SK-N-SH (cell line): ENCODE data around the gene MAML3. TPM values are rescaled to one million over a fixed set of nuclear protein-coding genes. Genes with fewer than 3 reads are reported as not detected.

Experiments used
- CTCF ChIA-PET: fragments of 300-600, 350-600 bp; formaldehyde crosslinking; extraction: SDS; loops from one replicate; lab custom pipeline; 2021; lab: Yijun Ruan, JAX
- POLR2A ChIA-PET: fragments of 350-600 bp; sonication (Branson Sonifier 250); formaldehyde crosslinking; extraction: SDS; loops from one replicate; lab custom pipeline; 2020; ENCODE audit warnings: antibody characterized with exemption, inconsistent platforms; lab: Yijun Ruan, JAX
- DNase-seq: peaks from one replicate; pipeline ENCODE4 v3.0.0; 2012
- H2AFZ ChIP-seq: fragments of 200-600 bp; sonication (generic); 2 replicates; pipeline ENCODE4 v1.8.1; 2016; ENCODE audit warnings: antibody characterized with exemption, mild to moderate bottlenecking, low read depth
- H3F3A ChIP-seq: fragments of 200-600 bp; sonication (generic); replicated peaks from 2 replicates; pipeline ENCODE3; 2016; ENCODE audit warnings: antibody characterized with exemption, mild to moderate bottlenecking; ENCODE audit not compliant: insufficient read depth
- H3K27ac ChIP-seq, 2 experiments: fragments of 200-500 bp in 1 of 2; fragments of 200-600 bp in 1 of 2; sonication (Bioruptor generic) in 1 of 2; sonication (generic), shearing (Covaris generic) in 1 of 2; 2 replicates each; pipeline versions ENCODE4 v1.5.1 to v1.6.1; 2014 to 2016; ENCODE audit warnings: low read depth in 2 of 2, inconsistent platforms in 1 of 2, low read length in 1 of 2, mild to moderate bottlenecking in 1 of 2, mixed read lengths in 1 of 2
- H3K27me3 ChIP-seq: fragments of 200-600 bp; sonication (generic), shearing (Covaris generic); 2 replicates; pipeline ENCODE4 v1.6.1; 2016; ENCODE audit warnings: mixed run types; ENCODE audit not compliant: insufficient read depth
- H3K36me3 ChIP-seq, 2 experiments: fragments of 200-500 bp in 1 of 2; fragments of 200-600 bp in 1 of 2; sonication (Bioruptor generic) in 1 of 2; sonication (generic) in 1 of 2; replicated peaks in 1 of 2; 2 replicates each; pipeline versions ENCODE3 to v1.5.1; 2014 to 2016; ENCODE audit warnings: low read length in 1 of 2, mild to moderate bottlenecking in 1 of 2; ENCODE audit not compliant: insufficient read depth in 2 of 2, control insufficient read depth in 1 of 2
- H3K4me1 ChIP-seq, 2 experiments: fragments of 200-500 bp in 1 of 2; fragments of 200-600 bp in 1 of 2; sonication (Bioruptor generic) in 1 of 2; sonication (generic), shearing (Covaris generic) in 1 of 2; 2 replicates each; pipeline versions ENCODE4 v1.5.1 to v1.6.1; 2014 to 2016; ENCODE audit warnings: low read depth in 1 of 2, low read length in 1 of 2, mixed run types in 1 of 2; ENCODE audit not compliant: insufficient read depth in 2 of 2, control insufficient read depth in 1 of 2
- H3K4me2 ChIP-seq: fragments of 200-600 bp; sonication (generic), shearing (Covaris generic); 2 replicates; pipeline ENCODE4 v1.6.1; 2017; ENCODE audit warnings: mixed run types
- H3K4me3 ChIP-seq, 2 experiments: fragments of 200-500 bp in 1 of 2; fragments of 200-600 bp in 1 of 2; sonication (Bioruptor generic) in 1 of 2; sonication (generic), shearing (Covaris generic) in 1 of 2; 2 replicates each; pipeline versions ENCODE4 v1.5.1 to v1.8.1; 2014 to 2016; ENCODE audit warnings: low read depth in 2 of 2, inconsistent platforms in 1 of 2, low read length in 1 of 2, mild to moderate bottlenecking in 1 of 2, mixed read lengths in 1 of 2, moderate library complexity in 1 of 2
- H3K79me2 ChIP-seq: fragments of 200-600 bp; sonication (generic); 2 replicates; pipeline ENCODE4 v1.8.1; 2017; ENCODE audit warnings: mild to moderate bottlenecking; ENCODE audit not compliant: insufficient read depth
- H3K9ac ChIP-seq: fragments of 200-600 bp; sonication (generic); 2 replicates; pipeline ENCODE4 v1.6.1; 2017; ENCODE audit warnings: mixed run types
- H3K9me2 ChIP-seq: fragments of 200-600 bp; sonication (generic); 2 replicates; pipeline ENCODE4 v1.6.1; 2017; ENCODE audit warnings: mixed run types
- H3K9me3 ChIP-seq: fragments of 200-600 bp; sonication (generic); 2 replicates; pipeline ENCODE4 v1.6.1; 2017; ENCODE audit warnings: mixed run types, mild to moderate bottlenecking, moderate library complexity
- H4K20me1 ChIP-seq: fragments of 200-600 bp; sonication (generic); 2 replicates; pipeline ENCODE4 v1.6.1; 2017; ENCODE audit warnings: mild to moderate bottlenecking, mixed run types; ENCODE audit not compliant: insufficient read depth
- CTCF ChIP-seq: fragments of 200-600 bp; sonication (generic); IDR thresholded peaks from 2 replicates; pipeline ENCODE4 v1.6.1; 2017; ENCODE audit warnings: antibody characterized with exemption, mild to moderate bottlenecking, moderate library complexity
- EZH2phosphoT487 ChIP-seq: fragments of 200-600 bp; sonication (generic); IDR thresholded peaks from 2 replicates; pipeline ENCODE4 v1.6.1; 2017; ENCODE audit warnings: low read depth, mixed run types, mild to moderate bottlenecking, antibody characterized with exemption, moderate library complexity, borderline replicate concordance
- FOXJ3 ChIP-seq: sonication (generic); formaldehyde crosslinking; IDR thresholded peaks from 2 replicates; pipeline ENCODE4 v1.5.1; 2020; ENCODE audit warnings: mild to moderate bottlenecking, missing genetic modification reagents
- FOXM1 ChIP-seq: IDR thresholded peaks from 2 replicates; pipeline ENCODE4 v1.4.0; 2012; ENCODE audit warnings: low read depth, mild to moderate bottlenecking
- GATA2 ChIP-seq: sonication (generic); formaldehyde crosslinking; IDR thresholded peaks from 2 replicates; pipeline ENCODE4 v1.5.0; 2020; ENCODE audit warnings: mild to moderate bottlenecking, missing genetic modification reagents
- PBX3 ChIP-seq: IDR thresholded peaks from 2 replicates; pipeline ENCODE4; 2012
- POLR2AphosphoS5 ChIP-seq: IDR thresholded peaks from 2 replicates; pipeline ENCODE4 v1.6.1; 2012; ENCODE audit warnings: low read depth, low read length
- RCOR1 ChIP-seq: fragments of 150-350 bp; IDR thresholded peaks from 2 replicates; pipeline ENCODE4 v1.6.1; 2017; ENCODE audit warnings: antibody characterized with exemption, low read length
- REST ChIP-seq: IDR thresholded peaks from 2 replicates; pipeline ENCODE4 v1.6.1; 2012; ENCODE audit warnings: mild to moderate bottlenecking, low read depth, low read length, moderate library complexity
- TCF12 ChIP-seq: IDR thresholded peaks from 2 replicates; pipeline ENCODE4 v1.4.0; 2012
- USF1 ChIP-seq: IDR thresholded peaks from 2 replicates; pipeline ENCODE4 v1.4.0; 2012; ENCODE audit warnings: low read depth, borderline replicate concordance
- ZBTB33 ChIP-seq: IDR thresholded peaks from 2 replicates; pipeline ENCODE4 v1.4.0; 2012; ENCODE audit warnings: low read depth, borderline replicate concordance
- WGBS: methylation state at CpG from one replicate; pipeline ENCODE4 v1.1.6; 2017; ENCODE audit warnings: low lambda C conversion rate; 5-methylcytosine and 5-hydroxymethylcytosine counted together
- polyA plus RNA-seq, 3 experiments: library from polyadenylated mRNA; depleted of rRNA; stranded (reverse); fragments of >200 nt; gene quantifications; 2 replicates each; pipeline ENCODE4 v1.2.3, GENCODE V29; 2012

Gene MAML3
- polyA plus RNA-seq, 1 of the 3 experiments (the other 2 are of a cell fraction) = 5.3 TPM

- DNase-seq = no peak
- H3K36me3 ChIP-seq = no peaks in the 10 kb centered on the region
- peak overlapping the region in 1 of 2 experiments; percentile 53; a peak in 1 of 4 replicates for H3K27ac ChIP-seq
- no peaks in the 10 kb centered on the region for H3K27me3 ChIP-seq
- WGBS = 50% methylated on average over 5 of the region's 5 CpGs
- no peaks in the 10 kb centered on the region for H3K9me2 ChIP-seq
- H3K4me2 ChIP-seq = no peak overlapping the region
- H3K4me1 ChIP-seq = peaks cover 35 to 40% of the 10 kb centered on the region in 2 experiments
- no peaks in the 10 kb centered on the region for H3K9me3 ChIP-seq
- H3K79me2 ChIP-seq = 0 out of 2 replicates have a peak, but pooled peaks cover 6% of the 10 kb centered on the region
- peaks cover 15% of the 10 kb centered on the region for H3F3A ChIP-seq
- H4K20me1 ChIP-seq = no peaks in the 10 kb centered on the region
- TF ChIP-seq REST (no peak), CTCF (no peak), EZH2phosphoT487 (no peak), TCF12 (0 out of 2 replicates have a peak, but pooled peaks have one; percentile 11)
- H3K9ac ChIP-seq = no peak overlapping the region
- H3K4me3 ChIP-seq = no peak overlapping the region
- ChIA-PET POLR2A (no interaction called here), CTCF (interaction anchor here (0.6 to 2.5 kb wide), 2 partner anchors 39 to 80 kb away, joined by 3 to 11 read pairs; no protein-coding TSS in a partner anchor)
- H2AFZ ChIP-seq = no peak overlapping the region
Observed at GRCh38 chr4:140090215-140090731, 63.7 kb downstream of the MAML3 start.

GRCh38 chr4:140089216-140089615, 64.8 kb downstream of the MAML3 start:
- CTCF ChIA-PET = interaction anchor here (1.0 to 2.5 kb wide), 3 partner anchors 11 to 437 kb away, joined by 3 to 11 read pairs (median 4); no protein-coding TSS in a partner anchor
- TF ChIP-seq POLR2AphosphoS5 (no peak), FOXM1 (no peak), REST (no peak), ZBTB33 (no peak), FOXJ3 (CRISPR knock-in tag) (no peak), PBX3 (no peak), GATA2 (CRISPR knock-in tag) (no peak), USF1 (no peak), RCOR1 (no peak)

More at GRCh38 chr4:140089216-140089615, 64.8 kb downstream of the MAML3 start:
- Histone ChIP-seq H3K27ac (no peak overlapping the region), H3K9me2 (no peaks in the 10 kb centered on the region), H3K4me3 (no peak overlapping the region), H3K36me3 (no peaks in the 10 kb centered on the region), H3K9me3 (no peaks in the 10 kb centered on the region), H2AFZ (no peak overlapping the region), H4K20me1 (no peaks in the 10 kb centered on the region), H3K4me1 (peaks cover 24 to 38% of the 10 kb centered on the region in 2 experiments), H3K27me3 (no peaks in the 10 kb centered on the region), H3K4me2 (no peak overlapping the region), H3K9ac (no peak overlapping the region), H3F3A (peaks cover 6% of the 10 kb centered on the region), H3K79me2 (0 out of 2 replicates have a peak, but pooled peaks cover 6% of the 10 kb centered on the region)
- POLR2A ChIA-PET = no interaction called here
- no peak for DNase-seq
